Right atrium auricular region (tissue), 2 donors: ENCODE data around the gene NANS. TPM values are rescaled to one million over a fixed set of nuclear protein-coding genes. Genes with fewer than 3 reads are reported as not detected.
"Not testable (repeated sequence)": the region's sequence is repeated elsewhere in the genome, so short reads cannot be mapped to it uniquely, and the experiment has no call there.

Experiments
- DNase-seq: peaks from one replicate; pipeline ENCODE4 v3.0.0-alpha.2; 2019; ENCODE audit warnings: low spot score
- H3K27ac ChIP-seq, 2 donors: fragments of 200-600 bp; sonication (generic); 1 replicate in 1 of 2; 2 replicates in 1 of 2; pipeline ENCODE4 v1.5.1; 2016 to 2019
- H3K27me3 ChIP-seq, 2 donors: fragments of 200-600 bp; sonication (generic); one replicate each; pipeline versions ENCODE4 v1.5.1 to v1.6.0; 2017 to 2019
- H3K36me3 ChIP-seq: fragments of 200-600 bp; sonication (generic); one replicate; pipeline ENCODE4 v1.5.1; 2016
- H3K4me1 ChIP-seq, 2 donors: fragments of 200-600 bp; sonication (generic); one replicate each; pipeline versions ENCODE4 v1.5.1 to v1.6.0; 2017 to 2019
- H3K4me3 ChIP-seq, 2 donors: fragments of 200-600 bp; sonication (generic); 1 replicate in 1 of 2; 2 replicates in 1 of 2; pipeline ENCODE4 v1.5.1; 2017 to 2019; ENCODE audit warnings: mild to moderate bottlenecking in 1 of 2, moderate library complexity in 1 of 2
- H3K9me3 ChIP-seq, 2 donors: fragments of 200-600 bp; sonication (generic); one replicate each; pipeline ENCODE4 v1.5.1; 2019
- total RNA-seq, 2 donors: library from RNA; depleted of rRNA; stranded (reverse); fragments of >200 nt; gene quantifications; one replicate each; pipeline ENCODE4 v1.1.0, GENCODE V29; 2016
- TF ChIP-seq, protein P1 (sequence below), 2 donors: fragments of 200-600 bp; sonication (generic); IDR thresholded peaks; one replicate each; pipeline ENCODE4 v1.5.1; 2019; ENCODE audit warnings: antibody characterized with exemption in 2 of 2

NANS gene
- total RNA-seq, 2 donors from 2014 or later, result 27.4 to 35.5 TPM

DNA sequence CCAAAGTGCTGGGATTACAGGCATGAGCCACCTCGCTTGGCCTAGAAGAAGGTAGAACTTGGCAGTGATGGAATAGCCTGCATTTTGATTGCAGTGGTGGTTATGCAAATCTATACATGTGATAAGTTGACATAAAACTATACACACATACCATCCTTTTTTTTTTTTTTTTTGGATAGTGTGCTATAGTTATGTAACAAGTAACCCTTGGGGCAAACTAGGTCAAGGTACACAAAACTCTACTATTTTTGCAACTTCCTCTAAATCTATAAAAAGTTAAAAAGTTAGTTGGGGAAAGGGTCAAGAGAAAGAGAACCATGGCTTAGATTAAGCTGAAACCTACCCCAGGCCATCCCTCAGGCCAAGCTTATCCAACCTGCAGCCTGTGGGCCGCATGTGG, 51.4 kb downstream of the NANS start:
- DNase-seq, result no peak
- Histone ChIP-seq H3K9me3 (peaks cover 0 to 12% of the 10 kb centered on the region in 2 donors), H3K36me3 (no peaks in the 10 kb centered on the region), H3K27me3 (no peaks in the 10 kb centered on the region), H3K4me1 (no peaks in the 10 kb centered on the region), H3K4me3 (no peak overlapping the region), H3K27ac (no peak overlapping the region)
- TF ChIP-seq, protein P1, sequence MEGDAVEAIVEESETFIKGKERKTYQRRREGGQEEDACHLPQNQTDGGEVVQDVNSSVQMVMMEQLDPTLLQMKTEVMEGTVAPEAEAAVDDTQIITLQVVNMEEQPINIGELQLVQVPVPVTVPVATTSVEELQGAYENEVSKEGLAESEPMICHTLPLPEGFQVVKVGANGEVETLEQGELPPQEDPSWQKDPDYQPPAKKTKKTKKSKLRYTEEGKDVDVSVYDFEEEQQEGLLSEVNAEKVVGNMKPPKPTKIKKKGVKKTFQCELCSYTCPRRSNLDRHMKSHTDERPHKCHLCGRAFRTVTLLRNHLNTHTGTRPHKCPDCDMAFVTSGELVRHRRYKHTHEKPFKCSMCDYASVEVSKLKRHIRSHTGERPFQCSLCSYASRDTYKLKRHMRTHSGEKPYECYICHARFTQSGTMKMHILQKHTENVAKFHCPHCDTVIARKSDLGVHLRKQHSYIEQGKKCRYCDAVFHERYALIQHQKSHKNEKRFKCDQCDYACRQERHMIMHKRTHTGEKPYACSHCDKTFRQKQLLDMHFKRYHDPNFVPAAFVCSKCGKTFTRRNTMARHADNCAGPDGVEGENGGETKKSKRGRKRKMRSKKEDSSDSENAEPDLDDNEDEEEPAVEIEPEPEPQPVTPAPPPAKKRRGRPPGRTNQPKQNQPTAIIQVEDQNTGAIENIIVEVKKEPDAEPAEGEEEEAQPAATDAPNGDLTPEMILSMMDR (IDR thresholded peaks at IDR 0.05), result no peak

- Histone ChIP-seq H3K4me1 (no peaks in the 10 kb centered on the region), H3K9me3 (peaks cover 0 to 12% of the 10 kb centered on the region in 2 donors), H3K27ac (no peak overlapping the region), H3K36me3 (no peaks in the 10 kb centered on the region), H3K4me3 (no peak overlapping the region), H3K27me3 (no peaks in the 10 kb centered on the region)
- TF ChIP-seq, protein P1 (IDR thresholded peaks at IDR 0.05), result no peak
- no peak for DNase-seq
Observed at GRCh38 chr9:98108531-98109031, 52.0 kb downstream of the NANS start.

DNA sequence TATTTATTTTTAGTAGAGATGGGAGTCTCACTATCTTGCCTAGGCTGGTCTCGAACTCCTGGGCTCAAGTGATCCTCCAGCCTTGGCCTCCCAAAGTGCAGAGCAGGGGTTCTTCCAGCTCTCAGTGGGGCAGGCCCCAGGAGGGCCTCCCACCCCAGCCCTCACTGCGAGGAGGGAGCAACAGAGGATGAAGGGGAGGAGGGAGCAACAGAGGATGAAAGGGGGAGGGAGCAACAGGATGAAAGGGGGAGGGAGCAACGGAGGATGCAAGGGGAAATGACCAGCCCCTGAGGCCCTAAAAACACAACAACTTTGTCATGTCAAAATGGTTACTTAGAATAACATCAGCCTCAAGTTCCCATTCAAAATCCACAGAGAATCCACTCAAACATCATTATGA, 52.5 kb downstream of the NANS start:
- H3K9me3 ChIP-seq, result peaks cover 0 to 12% of the 10 kb centered on the region in 2 donors
- no peaks in the 10 kb centered on the region for H3K27me3 ChIP-seq
- no peaks in the 10 kb centered on the region for H3K4me1 ChIP-seq
- TF ChIP-seq, protein P1 (IDR thresholded peaks at IDR 0.05), result no peak
- H3K36me3 ChIP-seq, result no peaks in the 10 kb centered on the region
- no peak overlapping the region for H3K4me3 ChIP-seq
- DNase-seq, result no peak
- no peak overlapping the region for H3K27ac ChIP-seq

GRCh38 chr9:98117097-98117496, 60.6 kb downstream of the NANS start:
- not testable (repeated sequence) for DNase-seq, H3K4me3 ChIP-seq, H3K27me3 ChIP-seq, H3K4me1 ChIP-seq, H3K9me3 ChIP-seq, H3K36me3 ChIP-seq, H3K27ac ChIP-seq

GRCh38 chr9:98117984-98118639, 61.6 kb downstream of the NANS start:
- H3K27ac ChIP-seq, result peak overlapping the region in 1 of 2 donors; percentile 31
- H3K4me1 ChIP-seq, result peaks cover 0 to 10% of the 10 kb centered on the region in 2 donors
- DNase-seq, result no peak
- H3K9me3 ChIP-seq, result no peaks in the 10 kb centered on the region
- H3K4me3 ChIP-seq, result peak overlapping the region; percentile 45 to 59
- TF ChIP-seq, protein P1 (IDR thresholded peaks at IDR 0.05), result no peak
- H3K36me3 ChIP-seq, result no peaks in the 10 kb centered on the region
- H3K27me3 ChIP-seq, result no peaks in the 10 kb centered on the region

GRCh38 chr9:98118640-98119601, 62.4 kb downstream of the NANS start, which contains the start of gene TRIM14:
TSS of gene TRIM14 (minus strand) at chr9:98119222. CDS start at chr9:98119188, 34 bp downstream.
- Histone ChIP-seq H3K4me3 (peak within 1 kb of the TSS; percentile 45 to 59), H3K36me3 (no peaks in the 10 kb centered on the region), H3K27me3 (no peaks in the 10 kb centered on the region), H3K4me1 (peaks cover 0 to 10% of the 10 kb centered on the region in 2 donors), H3K27ac (peak within 1 kb of the TSS; percentile 7 to 31), H3K9me3 (no peaks in the 10 kb centered on the region)
- DNase-seq, result no peak
- TF ChIP-seq, protein P1 (IDR thresholded peaks at IDR 0.05), result no peak
